Central memory CD8-positive, alpha-beta T cell (primary cell): ENCODE results near the gene F10.

Experiments
- ATAC-seq: fragments of 150-1000 bp; cut with Tn5 transposase; replicated peaks from 2 replicates; pipeline ENCODE4 v1.10.0; 2022; ENCODE audit warnings: mild to moderate bottlenecking, moderate FRiP score, moderate number of reproducible peaks; ENCODE audit not compliant: poor library complexity, severe bottlenecking; ENCODE audit errors: extremely low read depth
- DNase-seq, 2 donors: peaks; one replicate each; pipeline ENCODE4 v3.0.0; 2021; ENCODE audit warnings: low spot score in 2 of 2
- H3K27ac Mint-ChIP-seq: one replicate; pipeline ENCODE4 v1.8.0; 2022; ENCODE audit warnings: low read depth, mild to moderate bottlenecking, moderate library complexity, mixed read lengths
- H3K27me3 Mint-ChIP-seq: one replicate; pipeline ENCODE4 v1.8.0; 2022; ENCODE audit warnings: mixed read lengths
- H3K36me3 Mint-ChIP-seq: one replicate; pipeline ENCODE4 v1.8.0; 2022; ENCODE audit warnings: mild to moderate bottlenecking, moderate library complexity, mixed read lengths; ENCODE audit not compliant: insufficient read depth
- H3K4me1 Mint-ChIP-seq: one replicate; pipeline ENCODE4 v1.8.0; 2022; ENCODE audit warnings: mixed read lengths
- H3K4me3 Mint-ChIP-seq: one replicate; pipeline ENCODE4 v1.8.0; 2022; ENCODE audit warnings: mild to moderate bottlenecking, moderate library complexity, mixed read lengths
- H3K9me3 Mint-ChIP-seq: one replicate; pipeline ENCODE4 v1.8.0; 2022; ENCODE audit warnings: mixed read lengths

F10 gene

GRCh38 chr13:113144255-113144629, 21.6 kb downstream of the F10 start:
- Mint-ChIP-seq H3K4me1 (no peaks in the 10 kb centered on the region), H3K27me3 (peaks cover 20% of the 10 kb centered on the region), H3K36me3 (no peaks in the 10 kb centered on the region), H3K27ac (no peak overlapping the region), H3K4me3 (no peak overlapping the region), H3K9me3 (no peaks in the 10 kb centered on the region)
- DNase-seq = no peak
- ATAC-seq = no peak

GRCh38 chr13:113145496-113145895, 22.9 kb downstream of the F10 start:
- Mint-ChIP-seq H3K27ac (no peak overlapping the region), H3K4me3 (no peak overlapping the region), H3K36me3 (no peaks in the 10 kb centered on the region), H3K27me3 (peaks cover 20% of the 10 kb centered on the region), H3K4me1 (no peaks in the 10 kb centered on the region), H3K9me3 (no peaks in the 10 kb centered on the region)
- no peak for ATAC-seq
- DNase-seq = no peak

GRCh38 chr13:113145911-113146598, 23.5 kb downstream of the F10 start:
- Mint-ChIP-seq H3K4me3 (no peak overlapping the region), H3K27me3 (peaks cover 20% of the 10 kb centered on the region), H3K27ac (no peak overlapping the region), H3K36me3 (no peaks in the 10 kb centered on the region), H3K9me3 (no peaks in the 10 kb centered on the region), H3K4me1 (no peaks in the 10 kb centered on the region)
- DNase-seq = no peak
- no peak for ATAC-seq

- Mint-ChIP-seq H3K4me1 (peaks cover 2% of the 10 kb centered on the region), H3K4me3 (no peak overlapping the region), H3K27ac (no peak overlapping the region), H3K9me3 (no peaks in the 10 kb centered on the region), H3K36me3 (no peaks in the 10 kb centered on the region), H3K27me3 (peaks cover 20% of the 10 kb centered on the region)
- ATAC-seq (no peak), DNase-seq (no peak)
Observed at GRCh38 chr13:113146750-113147149, 24.2 kb downstream of the F10 start.

GRCh38 chr13:113147206-113147605, 24.6 kb downstream of the F10 start:
- no peak overlapping the region for H3K4me3 Mint-ChIP-seq
- no peaks in the 10 kb centered on the region for H3K9me3 Mint-ChIP-seq
- no peak overlapping the region for H3K27ac Mint-ChIP-seq
- peaks cover 7% of the 10 kb centered on the region for H3K4me1 Mint-ChIP-seq
- peaks cover 20% of the 10 kb centered on the region for H3K27me3 Mint-ChIP-seq
- DNase-seq (no peak), ATAC-seq (no peak)
- H3K36me3 Mint-ChIP-seq = no peaks in the 10 kb centered on the region

- H3K9me3 Mint-ChIP-seq = no peaks in the 10 kb centered on the region
- no peak for DNase-seq
- H3K4me3 Mint-ChIP-seq = no peak overlapping the region
- ATAC-seq = no peak
- H3K27ac Mint-ChIP-seq = no peak overlapping the region
- H3K36me3 Mint-ChIP-seq = peaks cover 2% of the 10 kb centered on the region
- H3K27me3 Mint-ChIP-seq = peaks cover 20% of the 10 kb centered on the region
- peaks cover 15% of the 10 kb centered on the region for H3K4me1 Mint-ChIP-seq
Observed at GRCh38 chr13:113148407-113148806, 25.8 kb downstream of the F10 start.

- Mint-ChIP-seq H3K27ac (no peak overlapping the region), H3K27me3 (peaks cover 20% of the 10 kb centered on the region), H3K36me3 (peaks cover 4% of the 10 kb centered on the region), H3K9me3 (no peaks in the 10 kb centered on the region), H3K4me1 (peaks cover 15% of the 10 kb centered on the region), H3K4me3 (no peak overlapping the region)
- DNase-seq (no peak), ATAC-seq (no peak)
Observed at GRCh38 chr13:113148940-113149503, 26.4 kb downstream of the F10 start.

- no peak for ATAC-seq
- Mint-ChIP-seq H3K4me1 (peaks cover 18% of the 10 kb centered on the region), H3K27me3 (peaks cover 20% of the 10 kb centered on the region), H3K4me3 (no peak overlapping the region), H3K9me3 (no peaks in the 10 kb centered on the region), H3K27ac (no peak overlapping the region), H3K36me3 (peaks cover 8% of the 10 kb centered on the region)
- DNase-seq = no peak
Observed at GRCh38 chr13:113149711-113150549, 27.3 kb downstream of the F10 start.

- no peak for ATAC-seq
- no peak overlapping the region for H3K27ac Mint-ChIP-seq
- H3K27me3 Mint-ChIP-seq = peaks cover 14% of the 10 kb centered on the region
- H3K36me3 Mint-ChIP-seq = peaks cover 10% of the 10 kb centered on the region
- H3K4me1 Mint-ChIP-seq = peaks cover 25% of the 10 kb centered on the region
- no peak overlapping the region for H3K4me3 Mint-ChIP-seq
- DNase-seq = no peak
- peaks cover 5% of the 10 kb centered on the region for H3K9me3 Mint-ChIP-seq
Observed at GRCh38 chr13:113150550-113151365, 28.2 kb downstream of the F10 start.

GRCh38 chr13:113151745-113152690, 29.4 kb downstream of the F10 start:
- Mint-ChIP-seq H3K27me3 (peaks cover 5% of the 10 kb centered on the region), H3K4me1 (peaks cover 26% of the 10 kb centered on the region), H3K4me3 (peak overlapping the region; percentile 77), H3K9me3 (peaks cover 8% of the 10 kb centered on the region), H3K36me3 (peaks cover 10% of the 10 kb centered on the region), H3K27ac (peak overlapping the region; percentile 86)
- DNase-seq (no peak), ATAC-seq (no peak)

GRCh38 chr13:113152691-113152983, 30.0 kb downstream of the F10 start:
- DNase-seq = no peak
- Mint-ChIP-seq H3K4me3 (peak overlapping the region; percentile 77), H3K27ac (peak overlapping the region; percentile 86), H3K27me3 (no peaks in the 10 kb centered on the region), H3K4me1 (peaks cover 26% of the 10 kb centered on the region), H3K36me3 (peaks cover 10% of the 10 kb centered on the region), H3K9me3 (peaks cover 8% of the 10 kb centered on the region)
- no peak for ATAC-seq
